ENCODE data around the gene TIMM17A. TPM values are rescaled to one million over a fixed set of nuclear protein-coding genes. Genes with fewer than 3 reads are reported as not detected.
A peak's percentile ranks its signal among the peaks of the same experiment; 100 is the strongest.

Gene TIMM17A
- total RNA-seq, 6 experiments from 2014 or later = 26.5 to 44.1 (median 38.1) TPM

- no peaks in the 10 kb centered on the region for H3K9me3 ChIP-seq
- TF ChIP-seq POLR2A (IDR thresholded peaks at IDR 0.05) (no peak), CTCF (IDR thresholded peaks at IDR 0.05) (no peak)
- DNase-seq (no peak), ATAC-seq (no peak)
- H3K27ac ChIP-seq = no peak overlapping the region
- H3K4me3 ChIP-seq = no peak overlapping the region
- no peaks in the 10 kb centered on the region for H3K27me3 ChIP-seq
- intact Hi-C loops (cut with DNase I) = no loop called here
- 70% methylated on average over 4 of the region's 5 CpGs for WGBS (ENCODE audit: insufficient coverage, low coverage, low lambda C conversion rate, missing lambda C conversion rate)
- no peaks in the 10 kb centered on the region for H3K4me1 ChIP-seq
- H3K36me3 ChIP-seq = no peaks in the 10 kb centered on the region
These were observed 42.5 kb upstream of the TIMM17A start for GRCh38 chr1:201912832-201913231.

GRCh38 chr1:201914456-201915235 is 40.7 kb upstream of the TIMM17A start:
- no peaks in the 10 kb centered on the region for H3K4me1 ChIP-seq

GRCh38 chr1:201916649-201917249 is 38.6 kb upstream of the TIMM17A start:
- Histone ChIP-seq H3K36me3 (no peaks in the 10 kb centered on the region), H3K4me3 (no peak overlapping the region), H3K27me3 (no peaks in the 10 kb centered on the region), H3K9me3 (no peaks in the 10 kb centered on the region), H3K27ac (peak overlapping the region in 1 of 3 donors; percentile 4), H3K4me1 (no peaks in the 10 kb centered on the region)
- WGBS (ENCODE audit: insufficient coverage, low coverage, low lambda C conversion rate, missing lambda C conversion rate) = 37% methylated on average over 7 of the region's 11 CpGs
- TF ChIP-seq POLR2A (IDR thresholded peaks at IDR 0.05) (no peak), CTCF (IDR thresholded peaks at IDR 0.05) (no peak)
- intact Hi-C loops (cut with DNase I) = no loop called here
- DNase-seq (peak; percentile 71 to 84 (median 79)), ATAC-seq (peak; percentile 80 to 95 (median 90))

More at GRCh38 chr1:201914456-201915235, 40.7 kb upstream of the TIMM17A start:
- WGBS (ENCODE audit: insufficient coverage, low coverage, low lambda C conversion rate, missing lambda C conversion rate) = 77% methylated on average over 13 of the region's 14 CpGs
- Histone ChIP-seq H3K36me3 (no peaks in the 10 kb centered on the region), H3K27me3 (no peaks in the 10 kb centered on the region), H3K4me3 (no peak overlapping the region), H3K27ac (no peak overlapping the region), H3K9me3 (no peaks in the 10 kb centered on the region)
- DNase-seq (no peak), ATAC-seq (no peak)
- intact Hi-C loops (cut with DNase I) = no loop called here
- no peak for TF ChIP-seq POLR2A (IDR thresholded peaks at IDR 0.05)
- no peak for TF ChIP-seq CTCF (IDR thresholded peaks at IDR 0.05)

- intact Hi-C loops (cut with DNase I) = no loop called here
- Histone ChIP-seq H3K4me1 (no peaks in the 10 kb centered on the region), H3K4me3 (no peak overlapping the region), H3K27me3 (no peaks in the 10 kb centered on the region), H3K9me3 (no peaks in the 10 kb centered on the region), H3K36me3 (no peaks in the 10 kb centered on the region), H3K27ac (peak overlapping the region in 2 of 3 donors; percentile 13 to 43)
- TF ChIP-seq POLR2A (IDR thresholded peaks at IDR 0.05) (no peak), CTCF (IDR thresholded peaks at IDR 0.05) (no peak)
- 61% methylated on average over 3 of the region's 7 CpGs for WGBS (ENCODE audit: insufficient coverage, low coverage, low lambda C conversion rate, missing lambda C conversion rate)
- peak in 2 of 4 donors; percentile 16 to 30 for ATAC-seq
- no peak for DNase-seq
These were observed 37.8 kb upstream of the TIMM17A start for GRCh38 chr1:201917362-201918033.
